Brain microvascular endothelial cell (primary cell): ENCODE results near the gene SBF2.

Experiments used
- DNase-seq: peaks from one replicate; pipeline ENCODE4 v3.0.0-alpha.2; 2020
- H3K27ac ChIP-seq: fragments of 250-450 bp; sonication (Bioruptor Pico); 2 replicates; pipeline ENCODE4 v1.5.1; 2020; ENCODE audit warnings: mild to moderate bottlenecking, moderate library complexity
- H3K27me3 ChIP-seq: fragments of 250-450 bp; sonication (Bioruptor Pico); replicated peaks from 2 replicates; pipeline ENCODE4 v1.5.1; 2020; ENCODE audit warnings: mild to moderate bottlenecking
- H3K36me3 ChIP-seq: fragments of 250-450 bp; sonication (Bioruptor Pico); replicated peaks from 2 replicates; pipeline ENCODE4 v1.5.1; 2020; ENCODE audit warnings: mild to moderate bottlenecking
- H3K4me3 ChIP-seq: 2 replicates; pipeline ENCODE4 v1.5.1; 2011; ENCODE audit warnings: low read depth, mild to moderate bottlenecking, control low read depth, low read length, moderate library complexity
- CTCF ChIP-seq: IDR thresholded peaks from 2 replicates; pipeline ENCODE4 v1.5.1; 2011; ENCODE audit warnings: low read depth, mild to moderate bottlenecking, moderate library complexity, low read length, control low read depth, inconsistent platforms; ENCODE audit errors: missing control alignments
- in situ Hi-C: cut with HindIII; loops from 2 replicates; pipeline ENCODE4 v1.10.0; 2017; ENCODE audit warnings: low sequenced_read_pairs, low pct_ligation_motif_present

Gene SBF2

GRCh38 chr11:10324474-10324873, 30.5 kb upstream of the SBF2 start:
- no peak for TF ChIP-seq CTCF

GRCh38 chr11:10323793-10324170, 29.8 kb upstream of the SBF2 start:
- Histone ChIP-seq H3K27me3 (no peaks in the 10 kb centered on the region), H3K36me3 (no peaks in the 10 kb centered on the region), H3K27ac (peak overlapping the region; percentile 17), H3K4me3 (no peak overlapping the region)
- TF ChIP-seq CTCF, result no peak
- in situ Hi-C loops, result loop anchor here (25.0 kb wide), 1 partner anchor 336 kb away; no protein-coding TSS in a partner anchor
- peak; percentile 41 for DNase-seq

More at GRCh38 chr11:10324474-10324873, 30.5 kb upstream of the SBF2 start:
- in situ Hi-C loops, result loop anchor here (25.0 kb wide), 1 partner anchor 337 kb away; no protein-coding TSS in a partner anchor
- peak overlapping the region; percentile 82 for H3K27ac ChIP-seq
- no peaks in the 10 kb centered on the region for H3K27me3 ChIP-seq
- H3K36me3 ChIP-seq, result no peaks in the 10 kb centered on the region
- no peak overlapping the region for H3K4me3 ChIP-seq
- no peak for DNase-seq

- DNase-seq, result peak; percentile 86
- in situ Hi-C loops, result loop anchor here (25.0 kb wide), 1 partner anchor 336 kb away; no protein-coding TSS in a partner anchor
- H3K27me3 ChIP-seq, result no peaks in the 10 kb centered on the region
- no peaks in the 10 kb centered on the region for H3K36me3 ChIP-seq
- peak; percentile 33 for TF ChIP-seq CTCF
- H3K27ac ChIP-seq, result peak overlapping the region; percentile 66
- H3K4me3 ChIP-seq, result no peak overlapping the region
Observed at GRCh38 chr11:10322830-10323792, 29.1 kb upstream of the SBF2 start.

- no peaks in the 10 kb centered on the region for H3K36me3 ChIP-seq
- DNase-seq, result no peak
- H3K27me3 ChIP-seq, result no peaks in the 10 kb centered on the region
- in situ Hi-C loops, result loop anchor here (25.0 kb wide), 1 partner anchor 335 kb away; no protein-coding TSS in a partner anchor
- no peak overlapping the region for H3K4me3 ChIP-seq
- H3K27ac ChIP-seq, result peak overlapping the region; percentile 66
- TF ChIP-seq CTCF, result no peak
Observed at GRCh38 chr11:10322401-10322800, 28.4 kb upstream of the SBF2 start.

- no peak overlapping the region for H3K4me3 ChIP-seq
- H3K27me3 ChIP-seq, result no peaks in the 10 kb centered on the region
- in situ Hi-C loops, result loop anchor here (25.0 kb wide), 1 partner anchor 334 kb away; no protein-coding TSS in a partner anchor
- DNase-seq, result no peak
- TF ChIP-seq CTCF, result no peak
- no peaks in the 10 kb centered on the region for H3K36me3 ChIP-seq
- H3K27ac ChIP-seq, result no peak overlapping the region
Observed at GRCh38 chr11:10320736-10321465, 26.9 kb upstream of the SBF2 start.
